NT2/D1 (cell line): ENCODE data around the gene RASAL2.

Experiments
- DNase-seq: peaks from one replicate; pipeline ENCODE4 v3.0.0-alpha.2; 2011; ENCODE audit warnings: low read depth, low spot score
- H3K27me3 ChIP-seq: 2 replicates; pipeline ENCODE4 v1.6.0; 2011; ENCODE audit warnings: mild to moderate bottlenecking; ENCODE audit not compliant: insufficient read length, insufficient read depth
- H3K36me3 ChIP-seq: 2 replicates; pipeline ENCODE4 v1.6.1; 2011; ENCODE audit warnings: mild to moderate bottlenecking, low read length, mixed read lengths; ENCODE audit not compliant: insufficient read depth, insufficient read length
- H3K4me1 ChIP-seq: 2 replicates; pipeline ENCODE4 v1.5.1; 2011; ENCODE audit not compliant: insufficient read depth, insufficient read length
- H3K4me3 ChIP-seq: 2 replicates; pipeline ENCODE4 v1.5.1; 2011; ENCODE audit warnings: low read depth; ENCODE audit not compliant: insufficient read length
- H3K9ac ChIP-seq: 2 replicates; pipeline ENCODE4 v1.6.0; 2011; ENCODE audit warnings: low read depth; ENCODE audit not compliant: insufficient read length
- H3K9me3 ChIP-seq: 2 replicates; pipeline ENCODE4 v1.5.1; 2011; ENCODE audit warnings: mild to moderate bottlenecking, low read length; ENCODE audit not compliant: insufficient read depth
- SUZ12 ChIP-seq: IDR thresholded peaks from 2 replicates; pipeline ENCODE4 v1.6.1; 2011; ENCODE audit not compliant: insufficient read length, insufficient read depth; ENCODE audit errors: extremely low read depth
- YY1 ChIP-seq: IDR thresholded peaks from 2 replicates; pipeline ENCODE4 v1.6.1; 2011; ENCODE audit not compliant: insufficient read length, insufficient read depth
- ZNF274 ChIP-seq: IDR thresholded peaks from 2 replicates; pipeline ENCODE4 v1.6.1; 2011; ENCODE audit warnings: mild to moderate bottlenecking, low read depth, low read length

Gene RASAL2

GRCh38 chr1:178411756-178412399 lies 318.0 kb downstream of the RASAL2 start:
- Histone ChIP-seq H3K4me3 (no peak overlapping the region), H3K9ac (no peak overlapping the region), H3K4me1 (no peaks in the 10 kb centered on the region), H3K36me3 (no peaks in the 10 kb centered on the region), H3K9me3 (no peaks in the 10 kb centered on the region; the same call in 1 of the 2 replicates), H3K27me3 (no peaks in the 10 kb centered on the region)
- no peak for DNase-seq
- TF ChIP-seq ZNF274 (no peak), YY1 (no peak), SUZ12 (no peak)

GRCh38 chr1:178412400-178412770 lies 318.5 kb downstream of the RASAL2 start:
- no peaks in the 10 kb centered on the region for H3K27me3 ChIP-seq
- H3K9me3 ChIP-seq, result no peaks in the 10 kb centered on the region; the same call in 1 of the 2 replicates
- no peak for TF ChIP-seq YY1
- no peak for TF ChIP-seq SUZ12
- no peak for TF ChIP-seq ZNF274
- H3K36me3 ChIP-seq, result no peaks in the 10 kb centered on the region
- no peak overlapping the region for H3K4me3 ChIP-seq
- DNase-seq, result no peak
- no peak overlapping the region for H3K9ac ChIP-seq
- no peaks in the 10 kb centered on the region for H3K4me1 ChIP-seq

- no peak overlapping the region for H3K9ac ChIP-seq
- no peak for DNase-seq
- no peaks in the 10 kb centered on the region for H3K4me1 ChIP-seq
- H3K9me3 ChIP-seq, result no peaks in the 10 kb centered on the region; the same call in 1 of the 2 replicates
- no peaks in the 10 kb centered on the region for H3K36me3 ChIP-seq
- H3K4me3 ChIP-seq, result no peak overlapping the region
- no peaks in the 10 kb centered on the region for H3K27me3 ChIP-seq
- TF ChIP-seq SUZ12 (no peak), YY1 (no peak), ZNF274 (no peak)
Observed at GRCh38 chr1:178417858-178418257, 324.0 kb downstream of the RASAL2 start.

GRCh38 chr1:178418284-178418955 lies 324.5 kb downstream of the RASAL2 start:
- Histone ChIP-seq H3K27me3 (no peaks in the 10 kb centered on the region), H3K4me3 (no peak overlapping the region), H3K9ac (no peak overlapping the region), H3K9me3 (no peaks in the 10 kb centered on the region; the same call in 1 of the 2 replicates), H3K4me1 (no peaks in the 10 kb centered on the region), H3K36me3 (no peaks in the 10 kb centered on the region)
- no peak for TF ChIP-seq SUZ12
- TF ChIP-seq ZNF274, result no peak
- no peak for TF ChIP-seq YY1
- DNase-seq, result no peak

GRCh38 chr1:178434360-178434759 lies 340.5 kb downstream of the RASAL2 start:
- DNase-seq, result no peak
- TF ChIP-seq ZNF274 (no peak), SUZ12 (no peak), YY1 (no peak)

GRCh38 chr1:178434899-178435435 lies 341.1 kb downstream of the RASAL2 start:
- TF ChIP-seq YY1 (no peak), SUZ12 (no peak), ZNF274 (no peak)
- no peak for DNase-seq
- H3K36me3 ChIP-seq, result no peaks in the 10 kb centered on the region
- no peaks in the 10 kb centered on the region for H3K4me1 ChIP-seq
- H3K9me3 ChIP-seq, result no peaks in the 10 kb centered on the region
- no peaks in the 10 kb centered on the region for H3K27me3 ChIP-seq
- no peak overlapping the region for H3K9ac ChIP-seq
- H3K4me3 ChIP-seq, result no peak overlapping the region

More at GRCh38 chr1:178434360-178434759, 340.5 kb downstream of the RASAL2 start:
- Histone ChIP-seq H3K4me3 (no peak overlapping the region), H3K9ac (no peak overlapping the region), H3K27me3 (no peaks in the 10 kb centered on the region), H3K9me3 (no peaks in the 10 kb centered on the region), H3K36me3 (no peaks in the 10 kb centered on the region), H3K4me1 (no peaks in the 10 kb centered on the region)

- no peaks in the 10 kb centered on the region for H3K9me3 ChIP-seq
- DNase-seq, result no peak
- no peak for TF ChIP-seq YY1
- no peak for TF ChIP-seq ZNF274
- TF ChIP-seq SUZ12, result no peak
- no peaks in the 10 kb centered on the region for H3K4me1 ChIP-seq
- H3K9ac ChIP-seq, result no peak overlapping the region
- peaks cover 11% of the 10 kb centered on the region for H3K36me3 ChIP-seq
- H3K27me3 ChIP-seq, result no peaks in the 10 kb centered on the region
- no peak overlapping the region for H3K4me3 ChIP-seq
Observed at GRCh38 chr1:178436899-178437298, 343.0 kb downstream of the RASAL2 start.
